Stimulated activated CD4-positive, alpha-beta T cell treated with anti-CD3 and anti-CD28 coated beads, Interleukin-1b, Interleukin-23, amount 100 ng/mL, for 48 hours (primary cell): Measurements from ENCODE around the gene AIFM3.
"Not testable (repeated sequence)": the region's sequence is repeated elsewhere in the genome, so short reads cannot be mapped to it uniquely, and the experiment has no call there.

Experiments
- DNase-seq: peaks from one replicate; pipeline ENCODE4 v3.0.0-alpha.2; 2020

Gene AIFM3, protein sequence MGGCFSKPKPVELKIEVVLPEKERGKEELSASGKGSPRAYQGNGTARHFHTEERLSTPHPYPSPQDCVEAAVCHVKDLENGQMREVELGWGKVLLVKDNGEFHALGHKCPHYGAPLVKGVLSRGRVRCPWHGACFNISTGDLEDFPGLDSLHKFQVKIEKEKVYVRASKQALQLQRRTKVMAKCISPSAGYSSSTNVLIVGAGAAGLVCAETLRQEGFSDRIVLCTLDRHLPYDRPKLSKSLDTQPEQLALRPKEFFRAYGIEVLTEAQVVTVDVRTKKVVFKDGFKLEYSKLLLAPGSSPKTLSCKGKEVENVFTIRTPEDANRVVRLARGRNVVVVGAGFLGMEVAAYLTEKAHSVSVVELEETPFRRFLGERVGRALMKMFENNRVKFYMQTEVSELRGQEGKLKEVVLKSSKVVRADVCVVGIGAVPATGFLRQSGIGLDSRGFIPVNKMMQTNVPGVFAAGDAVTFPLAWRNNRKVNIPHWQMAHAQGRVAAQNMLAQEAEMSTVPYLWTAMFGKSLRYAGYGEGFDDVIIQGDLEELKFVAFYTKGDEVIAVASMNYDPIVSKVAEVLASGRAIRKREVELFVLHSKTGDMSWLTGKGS

DNA sequence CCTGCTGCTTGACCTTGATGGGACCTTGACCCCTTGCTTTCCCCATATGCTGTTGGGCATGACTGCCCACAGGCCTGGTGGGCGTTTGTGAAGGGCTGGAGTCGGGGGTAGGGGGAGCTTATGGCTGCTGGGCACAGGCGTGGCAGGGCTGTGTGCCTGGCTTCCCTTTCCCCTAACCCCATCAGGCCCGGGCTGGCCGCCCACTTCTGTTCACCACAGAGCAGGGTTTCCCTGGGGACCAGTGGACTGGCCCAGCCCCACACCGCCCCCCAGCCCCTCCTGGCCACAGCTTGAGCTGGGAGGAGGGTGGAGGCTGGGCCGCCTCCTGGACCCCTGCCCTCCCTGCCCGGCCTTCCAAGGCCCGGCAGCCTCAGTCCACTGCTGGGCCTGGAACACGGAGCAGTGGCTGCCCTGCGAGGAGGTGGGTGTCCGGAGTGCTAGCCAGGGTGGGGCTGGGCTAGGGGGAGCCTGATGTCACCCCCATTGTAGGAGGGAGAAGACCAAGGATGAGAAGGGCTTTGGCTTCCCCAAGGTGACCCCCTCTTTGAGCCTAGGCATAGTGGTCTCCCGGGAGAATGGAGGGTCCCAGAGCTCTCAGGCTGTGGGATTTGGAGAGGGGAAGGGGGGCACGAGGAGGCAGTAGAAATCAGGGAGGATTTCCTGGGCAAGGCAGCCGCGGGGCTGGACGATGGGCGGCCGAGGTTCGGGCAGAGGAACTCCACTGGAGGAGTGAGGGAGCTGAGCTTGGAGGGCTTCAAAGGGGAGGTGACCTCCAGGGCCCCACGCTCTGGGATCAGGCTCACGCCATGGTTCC lies at the start of gene AIFM3:
Gene AIFM3 (plus strand): TSS at position 373 of the 814 bp plus-strand sequence. CDS start 690 bp downstream, outside the sequence.
- no peak for DNase-seq

- no peak for DNase-seq
Observed at GRCh38 chr22:20918663-20919218, 48.3 kb upstream of the AIFM3 start.

DNA sequence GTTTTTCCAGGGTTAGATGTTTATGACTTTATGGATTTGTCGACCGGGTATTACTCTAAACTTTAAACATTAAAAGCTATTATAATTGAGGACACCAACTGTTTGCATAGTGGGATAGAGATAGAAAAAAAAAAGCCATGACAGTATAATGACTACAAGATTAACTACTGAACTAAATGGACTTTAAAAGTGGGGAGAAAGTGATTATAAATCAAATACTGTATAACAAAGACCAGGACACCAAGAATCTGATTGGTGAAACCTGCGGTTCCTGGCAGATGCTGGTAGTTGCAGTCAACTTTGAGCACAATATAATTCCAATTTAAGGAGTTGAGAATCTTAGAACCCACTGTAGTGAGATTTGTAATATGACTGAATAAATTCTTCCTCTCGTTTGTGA lies 47.3 kb upstream of the AIFM3 start:
- DNase-seq: no peak

GRCh38 chr22:20920881-20921203 lies 46.2 kb upstream of the AIFM3 start:
- no peak for DNase-seq

DNA sequence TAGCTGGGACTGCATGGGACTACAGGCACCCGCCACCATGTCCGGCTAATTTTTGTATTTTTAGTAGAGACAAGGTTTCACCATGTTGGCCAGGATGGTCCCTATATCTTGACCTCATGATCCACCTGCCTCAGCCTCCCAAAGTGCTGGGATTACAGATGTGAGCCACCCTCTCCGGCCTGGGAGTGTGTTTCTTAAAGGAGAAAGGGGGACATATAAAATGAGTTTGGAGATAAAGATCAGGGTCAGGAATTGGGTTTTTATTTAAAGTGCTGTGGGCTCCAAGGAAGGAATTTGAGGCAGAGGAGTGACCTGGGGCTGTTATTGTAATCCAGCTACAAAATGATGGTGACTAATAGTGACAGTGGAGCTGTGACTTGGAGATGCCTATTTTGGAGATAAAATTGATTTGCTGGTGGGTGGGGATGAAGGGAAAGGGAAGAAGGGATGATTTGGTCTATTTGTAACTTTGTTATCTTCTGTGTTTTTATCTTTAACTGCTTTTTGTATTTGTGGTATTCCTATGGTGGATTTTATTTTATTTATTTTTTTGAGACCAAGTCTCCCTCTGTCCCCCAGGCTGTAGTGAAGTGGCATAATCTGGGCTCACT lies 44.8 kb upstream of the AIFM3 start:
- DNase-seq: no peak

- DNase-seq: no peak
Observed at GRCh38 chr22:20926243-20926642, 40.8 kb upstream of the AIFM3 start.

DNA sequence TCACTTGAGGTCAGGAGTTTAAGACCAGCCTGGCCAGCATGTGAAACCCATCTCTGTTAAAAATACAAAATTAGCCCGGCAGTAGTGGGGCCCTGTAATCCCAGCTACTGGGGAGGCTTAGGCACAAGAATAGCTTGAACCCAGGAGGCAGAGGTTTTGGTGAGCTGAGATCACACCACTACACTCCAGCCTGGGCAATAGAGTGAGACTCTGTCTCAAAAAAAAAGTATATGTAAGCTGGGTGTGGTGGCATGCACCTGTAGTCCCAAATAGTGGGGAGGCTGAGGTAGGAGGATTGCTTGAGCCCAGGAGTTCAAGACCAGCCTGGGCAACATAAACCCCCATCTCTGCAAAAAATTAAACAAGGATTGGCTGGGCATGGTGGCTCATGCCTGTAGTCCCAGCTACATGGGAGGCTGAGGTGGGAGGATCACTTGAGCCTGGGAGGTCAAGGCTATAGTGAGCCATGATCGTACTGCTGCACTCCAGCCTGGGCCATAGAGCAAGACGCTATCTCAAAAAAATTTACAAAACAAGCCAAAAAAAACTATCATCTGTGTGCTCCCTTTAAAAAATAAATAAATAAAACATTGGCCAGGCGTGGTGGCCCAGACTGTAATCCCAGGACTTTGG lies 39.0 kb upstream of the AIFM3 start:
- DNase-seq: no peak

DNA sequence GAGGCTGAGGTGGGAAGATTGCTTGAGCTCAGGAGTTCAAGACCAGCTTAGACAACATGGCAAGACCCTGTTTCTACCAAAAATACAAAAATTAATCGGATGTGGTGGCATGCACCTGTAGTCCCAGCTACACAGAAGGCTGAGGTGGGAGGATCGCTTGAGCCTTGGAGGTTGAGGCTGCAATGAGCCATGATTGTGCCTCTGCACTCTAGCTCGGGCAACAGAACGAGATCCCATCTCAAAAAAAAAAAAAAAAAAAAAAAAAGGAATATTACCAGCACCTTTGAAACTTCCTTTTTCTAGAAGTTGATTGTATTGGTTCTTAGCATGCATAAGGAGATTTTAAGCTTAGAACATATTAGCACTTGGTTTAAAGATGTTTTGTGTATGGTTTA lies 38.5 kb upstream of the AIFM3 start:
- DNase-seq: no peak

GRCh38 chr22:20930004-20930403 lies 37.1 kb upstream of the AIFM3 start:
- DNase-seq: no peak

DNA sequence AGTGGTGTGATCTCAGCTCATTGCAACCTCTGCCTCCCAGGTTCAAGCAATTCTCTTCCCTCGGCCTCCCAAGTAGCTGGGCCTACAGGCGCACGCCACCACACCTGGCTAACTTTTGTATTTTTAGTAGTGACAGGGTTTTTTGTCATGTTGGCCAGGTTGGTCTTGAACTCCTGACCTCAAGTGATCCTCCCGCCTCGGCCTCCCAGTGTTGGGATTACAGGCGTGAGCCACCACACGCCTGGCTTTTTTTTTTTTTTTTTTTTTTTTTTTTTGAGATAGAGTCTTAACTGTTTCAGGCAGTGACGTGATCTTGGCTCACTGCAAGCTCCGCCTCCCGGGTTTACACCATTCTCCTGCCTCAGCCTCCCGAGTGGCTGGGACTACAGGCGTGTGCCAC lies 36.6 kb upstream of the AIFM3 start:
- DNase-seq: not testable (repeated sequence)

- DNase-seq: no peak
Observed at GRCh38 chr22:20931126-20931654, 35.9 kb upstream of the AIFM3 start.

GRCh38 chr22:20933910-20934309 lies 33.1 kb upstream of the AIFM3 start:
- DNase-seq: no peak

DNA sequence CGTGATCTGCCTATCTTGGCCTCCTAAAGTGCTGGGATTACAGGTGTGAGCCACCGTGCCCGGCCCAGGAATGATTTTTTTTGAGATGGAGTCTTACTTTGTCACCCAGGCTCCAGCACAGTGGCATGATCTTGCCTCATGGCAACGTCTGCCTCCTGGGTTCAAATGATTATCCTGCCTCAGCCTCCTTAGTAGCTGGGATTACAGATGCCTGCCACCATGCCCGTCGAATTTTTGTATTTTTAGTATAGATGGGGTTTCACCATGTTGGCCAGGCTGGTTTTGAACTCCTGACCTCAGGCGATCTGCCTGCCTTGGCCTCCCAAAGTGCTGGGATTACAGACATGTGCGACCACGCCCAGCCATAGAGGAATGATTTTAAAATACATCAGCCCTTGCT lies 32.0 kb upstream of the AIFM3 start:
- DNase-seq: not testable (repeated sequence)

DNA sequence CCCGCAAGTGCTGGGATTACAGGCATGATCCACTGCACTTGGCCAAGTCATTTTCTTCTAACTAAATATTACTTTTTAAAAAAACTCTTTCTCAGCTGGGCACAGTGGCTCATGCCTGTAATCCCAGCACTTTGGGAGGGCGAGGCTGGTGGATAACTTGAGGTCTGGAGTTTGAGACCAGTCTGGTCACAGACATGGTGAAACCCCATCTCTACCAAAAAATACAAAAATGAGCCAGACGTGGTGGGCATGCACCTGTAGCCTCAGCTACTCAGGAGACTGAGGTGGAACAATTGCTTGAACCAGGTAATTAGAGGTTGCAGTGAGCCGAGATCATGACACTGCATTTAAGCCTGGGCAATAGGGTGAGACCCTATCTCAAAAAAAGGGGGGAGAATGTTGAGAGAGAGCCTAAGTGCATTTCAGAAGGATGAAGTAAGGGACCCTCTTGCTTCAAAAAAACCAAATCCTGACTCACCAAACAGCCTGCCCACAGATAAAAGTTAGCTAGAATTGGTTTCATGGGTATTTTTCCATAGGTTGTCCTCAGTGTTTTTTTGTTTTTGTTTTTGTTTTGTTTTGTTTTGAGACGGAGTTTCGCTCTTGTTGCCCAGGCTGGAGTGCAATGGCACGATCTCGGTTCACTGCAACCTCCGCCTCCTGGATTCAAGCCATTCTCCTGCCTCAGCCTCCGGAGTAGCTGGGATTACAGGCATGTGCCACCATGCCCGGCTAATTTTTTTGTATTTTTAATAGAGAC lies 31.1 kb upstream of the AIFM3 start:
- DNase-seq: not testable (repeated sequence)

- no peak for DNase-seq
Observed at GRCh38 chr22:20937031-20937793, 29.8 kb upstream of the AIFM3 start.

DNA sequence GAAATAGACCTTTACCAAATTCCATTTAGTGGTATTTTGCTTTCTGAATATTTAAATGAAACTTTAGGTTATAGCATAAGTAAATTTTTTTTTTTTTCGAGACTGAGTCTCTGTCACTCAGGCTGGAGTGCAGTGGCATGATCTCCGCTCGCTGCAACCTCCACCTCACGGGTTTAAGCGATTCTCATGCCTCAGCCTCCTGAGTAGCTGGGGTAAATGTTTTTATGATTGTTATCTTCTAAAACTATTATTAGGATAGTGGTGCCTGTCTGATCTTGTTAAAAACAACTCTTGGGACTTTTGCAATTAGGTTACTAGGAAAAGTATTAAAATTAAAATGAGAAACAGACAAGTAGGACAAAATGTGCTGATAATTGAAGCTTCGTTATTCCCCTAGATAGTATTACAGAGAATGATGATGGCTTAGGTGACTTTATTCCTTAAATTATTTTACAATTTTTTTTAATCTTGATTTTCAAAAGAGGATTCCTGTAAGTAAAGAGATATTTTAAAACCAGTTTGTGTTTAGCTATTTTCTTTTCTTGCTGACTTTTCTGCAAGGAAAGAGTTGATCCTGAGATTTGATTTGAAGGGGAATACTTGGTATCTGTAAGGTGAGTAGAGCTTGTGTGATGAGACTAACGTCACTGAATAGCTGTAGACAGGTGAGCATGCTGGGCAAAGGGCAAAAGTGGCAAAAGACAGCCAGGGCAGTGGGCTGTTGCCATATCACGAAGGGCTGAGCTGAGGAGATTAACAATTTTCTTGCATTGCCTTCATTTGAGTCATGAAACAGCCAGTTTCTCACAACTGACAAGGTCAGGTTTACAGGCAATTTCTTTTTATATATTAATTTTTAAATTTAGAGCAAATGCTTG lies 29.0 kb upstream of the AIFM3 start:
- no peak for DNase-seq

DNA sequence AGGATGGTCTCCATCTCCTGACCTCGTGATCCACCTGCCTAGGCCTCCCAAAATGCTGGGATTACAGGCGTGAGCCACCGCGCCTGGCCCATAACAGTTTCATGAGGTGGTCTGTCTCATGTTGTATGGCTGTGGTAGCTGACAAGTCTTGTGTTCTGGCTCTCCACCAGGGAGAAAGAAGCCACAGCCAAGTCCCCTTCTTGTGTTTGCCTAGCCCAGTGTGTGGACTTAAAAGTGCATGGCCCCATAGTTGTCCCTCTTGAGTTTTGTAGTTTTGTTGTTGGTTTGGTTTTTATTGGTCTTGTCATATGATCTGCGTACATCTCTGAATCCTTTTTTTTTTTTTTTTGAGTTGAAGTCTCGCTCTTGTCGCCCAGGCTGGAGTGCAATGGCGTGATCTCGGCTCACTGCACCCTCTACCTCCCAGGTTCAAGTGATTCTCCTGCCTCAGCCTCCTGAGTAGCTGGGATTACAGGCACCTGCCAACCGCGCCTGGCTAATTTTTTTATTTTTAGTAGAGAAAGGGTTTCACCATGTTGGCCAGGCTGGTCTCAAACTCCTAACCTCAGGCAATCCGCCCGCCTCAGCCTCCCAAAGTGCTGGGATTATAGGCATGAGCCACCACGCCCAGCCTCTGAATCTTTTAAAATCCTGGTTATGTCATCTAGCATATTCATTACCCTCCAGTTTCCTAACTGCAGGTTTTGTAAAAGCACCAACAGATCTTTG lies 27.4 kb upstream of the AIFM3 start:
- DNase-seq: not testable (repeated sequence)

- DNase-seq: no peak
Observed at GRCh38 chr22:20940186-20940651, 26.8 kb upstream of the AIFM3 start.

GRCh38 chr22:20940904-20941385 lies 26.1 kb upstream of the AIFM3 start:
- DNase-seq: no peak
